GM12873 (cell line): ENCODE results near the gene DNASE2.

Source experiments
- TF ChIP-seq, protein P1 (sequence below): IDR thresholded peaks from 2 replicates; pipeline ENCODE4 v1.5.1; 2012; ENCODE audit warnings: low read depth, mild to moderate bottlenecking, moderate library complexity, low read length, control low read depth; ENCODE audit not compliant: insufficient read depth; ENCODE audit errors: missing control alignments

DNASE2 gene

DNA sequence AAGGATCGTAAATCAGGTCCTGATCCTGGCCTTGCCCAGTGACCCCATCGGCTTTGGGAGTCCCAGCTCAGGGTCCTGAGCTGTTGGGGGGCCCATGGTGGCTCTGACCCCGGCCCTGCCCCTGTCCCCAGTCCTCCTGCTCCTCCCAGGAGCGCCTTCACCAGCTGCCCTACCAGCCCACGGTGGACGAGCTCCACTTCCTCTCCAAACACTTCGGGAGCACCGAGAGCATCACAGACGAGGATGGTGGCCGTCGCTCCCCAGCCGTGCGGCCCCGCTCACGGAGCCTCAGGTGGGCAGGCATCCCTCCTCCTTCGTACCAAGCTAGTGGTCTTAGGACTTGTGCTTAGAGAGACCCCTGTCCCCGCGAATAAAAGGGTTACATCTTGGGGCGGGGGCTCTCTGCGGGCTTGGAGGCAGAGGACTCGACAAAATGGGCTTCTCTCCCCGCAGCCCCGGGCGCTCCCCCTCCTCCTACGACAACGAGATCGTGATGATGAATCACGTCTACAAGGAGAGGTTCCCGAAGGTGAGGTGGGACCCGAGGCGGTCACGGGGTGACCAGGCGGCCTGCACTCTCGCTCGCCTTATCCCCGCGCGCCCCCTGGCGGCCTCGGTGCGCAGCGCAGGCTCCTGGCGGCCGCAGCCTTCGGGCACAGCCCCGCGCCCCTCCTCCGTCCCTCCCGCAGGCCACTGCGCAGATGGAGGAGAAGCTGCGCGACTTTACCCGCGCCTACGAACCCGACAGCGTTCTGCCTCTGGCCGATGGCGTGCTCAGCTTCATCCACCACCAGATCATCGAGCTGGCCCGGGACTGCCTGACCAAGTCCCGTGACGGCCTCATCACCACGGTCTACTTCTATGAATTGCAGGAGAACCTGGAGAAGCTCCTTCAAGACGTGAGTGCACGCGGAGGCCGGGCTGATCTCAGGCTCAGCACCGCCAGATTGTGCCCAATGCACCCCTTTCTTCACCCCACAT lies 33.8 kb downstream of the DNASE2 start:
- TF ChIP-seq, protein P1, sequence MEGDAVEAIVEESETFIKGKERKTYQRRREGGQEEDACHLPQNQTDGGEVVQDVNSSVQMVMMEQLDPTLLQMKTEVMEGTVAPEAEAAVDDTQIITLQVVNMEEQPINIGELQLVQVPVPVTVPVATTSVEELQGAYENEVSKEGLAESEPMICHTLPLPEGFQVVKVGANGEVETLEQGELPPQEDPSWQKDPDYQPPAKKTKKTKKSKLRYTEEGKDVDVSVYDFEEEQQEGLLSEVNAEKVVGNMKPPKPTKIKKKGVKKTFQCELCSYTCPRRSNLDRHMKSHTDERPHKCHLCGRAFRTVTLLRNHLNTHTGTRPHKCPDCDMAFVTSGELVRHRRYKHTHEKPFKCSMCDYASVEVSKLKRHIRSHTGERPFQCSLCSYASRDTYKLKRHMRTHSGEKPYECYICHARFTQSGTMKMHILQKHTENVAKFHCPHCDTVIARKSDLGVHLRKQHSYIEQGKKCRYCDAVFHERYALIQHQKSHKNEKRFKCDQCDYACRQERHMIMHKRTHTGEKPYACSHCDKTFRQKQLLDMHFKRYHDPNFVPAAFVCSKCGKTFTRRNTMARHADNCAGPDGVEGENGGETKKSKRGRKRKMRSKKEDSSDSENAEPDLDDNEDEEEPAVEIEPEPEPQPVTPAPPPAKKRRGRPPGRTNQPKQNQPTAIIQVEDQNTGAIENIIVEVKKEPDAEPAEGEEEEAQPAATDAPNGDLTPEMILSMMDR = peak; percentile 99

DNA sequence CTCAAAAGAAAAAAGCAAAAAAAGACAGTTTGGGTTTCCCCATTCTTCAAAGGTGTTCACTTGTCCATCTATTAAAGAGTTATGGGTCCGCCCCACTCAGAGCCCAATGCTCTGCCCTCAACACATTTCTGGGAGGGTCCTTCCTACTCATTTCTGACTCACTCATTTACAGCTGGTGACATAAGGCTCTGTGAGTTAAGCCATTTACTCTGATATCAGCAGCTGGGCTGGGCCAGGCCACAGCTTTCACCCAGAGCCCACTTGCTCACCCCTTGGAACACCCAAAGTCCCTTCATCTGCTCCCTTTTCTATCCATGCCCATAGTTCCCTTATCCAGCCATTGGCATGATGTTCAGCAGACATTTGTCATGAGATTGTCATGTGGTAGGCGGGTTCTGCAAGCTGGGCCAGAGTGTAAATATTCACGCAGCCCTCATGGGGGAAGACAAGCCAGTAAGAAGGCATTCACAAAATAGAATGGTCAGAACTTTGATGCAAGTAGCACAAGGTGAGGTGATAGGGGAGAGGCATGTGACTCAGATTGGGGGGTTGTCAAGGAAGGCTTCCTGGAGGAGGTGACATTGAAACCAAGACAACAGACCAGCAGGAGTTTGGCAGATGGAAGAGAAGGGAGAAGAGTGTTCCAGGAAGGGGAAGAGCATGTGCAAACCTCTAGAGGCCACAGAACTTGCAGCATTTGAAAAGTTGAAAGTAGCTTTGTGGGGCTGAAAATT lies 37.1 kb downstream of the DNASE2 start:
- TF ChIP-seq, protein P1 = no peak

DNA sequence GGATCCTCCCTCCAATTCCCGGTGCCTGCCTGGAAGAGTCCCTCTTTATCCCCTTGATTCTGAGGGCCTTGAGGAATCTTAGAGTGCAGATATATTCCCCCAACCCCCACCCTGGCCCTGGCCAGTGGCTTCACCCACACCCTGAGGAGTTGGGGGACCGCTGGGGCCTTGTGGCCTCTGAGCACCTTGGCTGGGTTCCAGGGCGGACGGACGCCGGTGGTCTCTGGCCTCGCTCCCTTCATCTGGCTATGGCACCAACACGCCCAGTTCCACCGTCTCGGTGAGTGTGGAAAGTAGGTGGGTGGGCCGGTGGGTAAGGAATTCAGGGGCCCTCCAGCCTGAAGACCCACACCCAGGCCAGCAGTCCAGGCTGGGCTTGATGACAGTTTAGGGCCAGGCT lies 37.9 kb downstream of the DNASE2 start:
- TF ChIP-seq, protein P1 = no peak

DNA sequence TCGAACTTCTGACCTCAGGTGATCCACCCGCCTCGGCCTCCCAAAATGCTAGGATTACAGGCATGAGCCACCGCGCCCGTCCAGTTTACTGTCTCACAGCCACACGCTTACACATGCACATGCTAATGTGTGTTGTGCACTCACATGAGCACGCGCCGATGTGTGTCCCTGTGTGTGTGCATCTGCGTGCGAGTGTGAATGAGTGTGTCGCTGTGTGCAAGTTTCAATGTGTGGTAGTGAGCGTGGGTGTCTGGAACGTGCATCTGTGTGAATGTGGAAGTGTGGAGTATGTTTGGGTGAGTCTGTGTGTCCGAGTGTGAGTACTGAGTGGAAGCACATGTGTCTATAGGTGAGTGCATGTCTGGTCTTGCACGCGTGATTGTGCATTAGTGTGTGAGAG lies 38.7 kb downstream of the DNASE2 start:
- TF ChIP-seq, protein P1 = no peak

DNA sequence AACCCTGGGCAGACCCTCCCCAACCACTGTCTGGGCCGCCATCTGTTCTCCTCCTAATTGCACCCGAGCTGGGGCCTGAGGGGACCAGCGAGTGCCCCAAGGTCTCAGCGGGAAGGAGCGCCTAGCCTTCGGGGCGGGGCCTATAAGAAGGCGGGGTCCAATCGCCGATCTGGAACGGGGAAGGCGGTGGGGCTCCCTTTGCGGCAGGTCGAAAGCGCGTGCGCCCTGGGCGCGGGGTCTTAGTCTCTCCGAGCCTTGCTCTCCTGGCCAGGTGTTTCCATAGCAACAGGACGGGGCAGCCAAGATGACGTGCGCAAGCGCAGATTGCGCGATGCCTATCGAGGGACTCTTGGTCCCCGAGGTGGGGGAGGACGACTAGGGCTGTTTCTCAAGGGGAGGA lies 40.2 kb downstream of the DNASE2 start:
- TF ChIP-seq, protein P1 = no peak

DNA sequence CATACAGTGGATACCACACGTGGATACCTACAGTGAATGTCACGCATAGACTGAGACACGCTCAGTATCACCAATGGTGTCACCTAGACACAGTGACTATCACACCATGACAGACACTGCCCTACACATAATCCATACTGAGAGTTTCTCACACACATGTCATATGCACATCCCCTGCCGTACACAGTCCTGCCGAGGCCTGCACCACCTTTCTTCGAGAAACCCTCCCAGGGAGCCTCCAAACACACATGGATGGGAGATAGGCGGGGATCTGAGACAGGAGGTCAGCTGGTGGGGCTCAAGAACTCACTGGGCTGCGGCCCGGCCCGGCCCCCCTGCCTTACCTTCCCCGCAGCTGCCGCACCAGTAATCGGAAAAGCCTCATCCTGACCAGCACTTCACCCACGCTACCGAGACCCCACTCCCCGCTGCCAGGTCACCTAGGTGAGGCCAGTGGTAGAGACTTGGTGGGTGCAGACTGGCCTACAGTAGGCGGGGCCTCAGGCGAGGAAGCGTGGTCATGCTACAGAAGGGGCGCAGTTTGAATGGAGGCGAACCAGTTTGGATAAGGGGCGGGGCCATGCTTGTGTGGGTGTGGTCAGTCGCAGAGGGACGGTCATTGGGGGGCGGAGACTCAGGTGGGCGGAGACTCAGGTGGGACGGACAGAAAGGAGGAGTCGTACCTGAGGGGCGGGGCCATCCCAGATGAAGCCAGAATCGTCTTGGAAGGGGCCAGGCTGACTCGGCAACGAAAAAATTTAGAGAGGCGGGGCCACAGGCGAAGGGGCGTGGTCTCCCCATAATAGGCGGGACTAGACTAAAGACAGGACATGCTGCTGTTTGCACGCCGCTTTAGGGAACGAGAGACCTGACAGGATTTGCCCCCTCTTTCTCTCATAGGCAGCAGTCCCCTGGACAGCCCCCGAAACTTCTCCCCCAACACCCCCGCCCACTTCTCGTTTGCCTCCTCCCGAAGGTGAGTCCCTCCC lies 40.9 kb downstream of the DNASE2 start:
- TF ChIP-seq, protein P1 = no peak
